RWPE1 (cell line): ENCODE results near the gene SLC34A3.

Source experiments
- CTCF ChIA-PET: fragments of 350-600 bp; sonication (Branson Sonifier 250); formaldehyde crosslinking; extraction: SDS; loops from one replicate; lab custom pipeline; 2021; lab: Yijun Ruan, JAX
- POLR2A ChIA-PET: fragments of 400-600 bp; formaldehyde crosslinking; extraction: SDS; loops from one replicate; lab custom pipeline; 2020; ENCODE audit warnings: antibody characterized with exemption; ENCODE audit not compliant: low non-redundant PET; lab: Yijun Ruan, JAX
- DNase-seq: peaks from one replicate; pipeline ENCODE4 v3.0.0; 2012; ENCODE audit warnings: low spot score
- H3K27ac ChIP-seq: fragments of 450-650 bp; 2 replicates; pipeline ENCODE4 v1.5.1; 2017
- TF ChIP-seq, protein P1 (sequence below): fragments of 450-650 bp; conservative IDR thresholded peaks from 2 replicates; pipeline ENCODE4 v1.5.1; 2017; ENCODE audit warnings: low read depth, mild to moderate bottlenecking

SLC34A3 gene

DNA sequence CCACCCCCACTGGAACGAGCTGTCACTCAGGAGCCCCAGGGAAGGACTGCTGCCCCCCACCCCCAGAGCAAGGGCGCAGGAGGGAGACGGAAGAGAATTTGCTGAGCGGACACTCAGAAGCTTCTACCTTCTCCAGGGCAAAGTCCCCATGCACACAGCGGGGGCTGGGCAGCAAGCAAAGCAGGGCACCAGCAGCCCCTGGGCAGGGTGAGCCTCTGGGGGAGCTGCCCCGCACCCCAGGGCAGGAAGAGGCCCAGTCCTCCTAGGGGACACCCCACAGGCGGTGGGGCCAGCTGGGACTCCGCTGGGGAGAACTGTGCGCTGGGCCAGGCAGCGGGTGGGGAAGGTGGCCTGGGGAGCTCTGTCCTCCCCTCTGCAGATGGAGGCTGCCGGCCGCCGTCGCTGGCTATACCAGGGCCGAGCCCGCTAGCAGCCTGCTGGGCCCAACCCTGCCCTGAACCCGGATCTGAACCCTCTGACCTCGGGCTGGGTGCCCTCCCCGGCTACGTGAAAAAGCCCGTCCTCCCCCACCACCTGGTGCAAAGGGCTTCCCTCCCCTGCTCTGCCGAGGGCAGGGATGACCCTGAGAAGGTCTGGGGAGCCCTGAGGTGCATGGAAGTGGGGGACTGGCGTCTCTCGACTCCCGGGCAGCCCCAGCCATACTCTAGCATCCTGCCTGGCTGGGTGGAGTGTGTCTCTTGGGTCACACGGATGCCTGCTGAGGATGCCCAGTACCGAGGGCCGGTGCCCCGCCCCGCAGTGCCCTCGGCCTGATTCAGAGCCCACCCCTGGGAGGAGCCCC lies 597 bp upstream of the SLC34A3 start:
- no peak for DNase-seq
- POLR2A ChIA-PET: interaction anchor here (0.8 kb wide), 1 partner anchor 11 kb away, joined by 4 read pairs; the partner anchor contains the start of gene TUBB4B
- CTCF ChIA-PET: interaction anchor here (0.6 to 0.9 kb wide), 2 partner anchors 41 to 100 kb away, joined by 3 read pairs; partner anchors contain the start of gene SSNA1
- TF ChIP-seq, protein P1, sequence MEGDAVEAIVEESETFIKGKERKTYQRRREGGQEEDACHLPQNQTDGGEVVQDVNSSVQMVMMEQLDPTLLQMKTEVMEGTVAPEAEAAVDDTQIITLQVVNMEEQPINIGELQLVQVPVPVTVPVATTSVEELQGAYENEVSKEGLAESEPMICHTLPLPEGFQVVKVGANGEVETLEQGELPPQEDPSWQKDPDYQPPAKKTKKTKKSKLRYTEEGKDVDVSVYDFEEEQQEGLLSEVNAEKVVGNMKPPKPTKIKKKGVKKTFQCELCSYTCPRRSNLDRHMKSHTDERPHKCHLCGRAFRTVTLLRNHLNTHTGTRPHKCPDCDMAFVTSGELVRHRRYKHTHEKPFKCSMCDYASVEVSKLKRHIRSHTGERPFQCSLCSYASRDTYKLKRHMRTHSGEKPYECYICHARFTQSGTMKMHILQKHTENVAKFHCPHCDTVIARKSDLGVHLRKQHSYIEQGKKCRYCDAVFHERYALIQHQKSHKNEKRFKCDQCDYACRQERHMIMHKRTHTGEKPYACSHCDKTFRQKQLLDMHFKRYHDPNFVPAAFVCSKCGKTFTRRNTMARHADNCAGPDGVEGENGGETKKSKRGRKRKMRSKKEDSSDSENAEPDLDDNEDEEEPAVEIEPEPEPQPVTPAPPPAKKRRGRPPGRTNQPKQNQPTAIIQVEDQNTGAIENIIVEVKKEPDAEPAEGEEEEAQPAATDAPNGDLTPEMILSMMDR: no peak
- H3K27ac ChIP-seq: no peak overlapping the region

DNA sequence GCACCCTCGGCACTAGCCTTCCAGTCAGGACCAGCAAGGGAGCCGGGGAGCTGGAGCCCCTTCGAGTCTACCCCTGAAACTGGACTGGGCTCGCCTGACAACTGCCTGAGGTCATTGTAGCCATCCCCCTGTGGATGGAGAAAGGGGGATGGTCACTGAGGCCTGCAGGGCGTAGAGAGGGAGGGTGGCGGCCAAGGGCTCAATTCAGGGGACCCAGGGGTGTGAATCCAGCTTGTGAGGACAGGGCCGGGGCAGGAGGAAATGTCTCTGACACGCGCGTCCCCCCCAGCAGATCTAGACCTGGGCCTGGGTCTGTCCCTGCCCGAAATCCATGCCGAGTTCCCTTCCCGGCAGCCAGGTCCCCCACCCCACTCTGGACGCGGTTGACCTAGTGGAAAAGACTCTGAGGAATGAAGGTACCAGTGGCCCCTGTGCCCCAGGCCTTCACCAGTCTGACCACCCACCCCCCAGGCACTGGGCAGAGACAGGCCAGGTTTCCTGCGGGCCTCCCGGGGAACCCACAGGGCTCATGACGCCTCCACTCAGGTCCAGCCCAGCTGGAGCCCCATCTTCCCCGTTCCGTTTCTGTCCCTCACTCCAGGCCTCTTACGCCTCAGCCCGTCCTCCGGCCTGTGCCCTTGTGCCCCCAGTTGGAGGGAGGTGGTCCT lies 805 bp downstream of the SLC34A3 start:
- ChIA-PET CTCF (interaction anchor here (0.6 to 1.4 kb wide), 2 partner anchors 9 to 112 kb away, joined by 3 read pairs; partner anchors contain the start of gene TUBB4B), POLR2A (no interaction called here)

DNA sequence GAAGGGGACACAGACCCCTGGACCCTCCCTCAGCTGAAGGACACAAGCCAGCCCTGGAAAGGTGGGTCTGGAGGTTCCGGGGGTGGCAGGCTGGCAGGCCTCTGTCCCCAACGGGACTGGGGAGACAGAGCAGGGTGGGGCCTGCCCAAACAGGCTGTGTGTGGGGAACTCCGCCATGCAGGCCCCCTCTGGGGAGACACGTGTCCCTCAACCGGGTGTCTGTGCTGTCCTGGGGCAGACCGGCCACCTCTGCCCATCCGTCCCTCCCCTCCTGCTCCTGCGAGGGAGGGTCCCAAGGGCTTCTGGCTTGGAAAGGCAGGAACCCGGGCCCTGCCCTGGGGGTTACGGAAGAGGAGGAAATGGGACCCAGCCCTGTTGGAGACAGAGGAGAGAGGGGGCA lies 1.4 kb downstream of the SLC34A3 start:
- DNase-seq: no peak
- ChIA-PET CTCF (interaction anchor here (0.6 to 1.4 kb wide), 2 partner anchors 8 to 112 kb away, joined by 3 read pairs; partner anchors contain the start of gene TUBB4B), POLR2A (no interaction called here)
- H3K27ac ChIP-seq: no peak overlapping the region
- TF ChIP-seq, protein P1: no peak

More for the DNA sequence above, 805 bp downstream of the SLC34A3 start:
- TF ChIP-seq, protein P1: no peak
- DNase-seq: no peak
- no peak overlapping the region for H3K27ac ChIP-seq

DNA sequence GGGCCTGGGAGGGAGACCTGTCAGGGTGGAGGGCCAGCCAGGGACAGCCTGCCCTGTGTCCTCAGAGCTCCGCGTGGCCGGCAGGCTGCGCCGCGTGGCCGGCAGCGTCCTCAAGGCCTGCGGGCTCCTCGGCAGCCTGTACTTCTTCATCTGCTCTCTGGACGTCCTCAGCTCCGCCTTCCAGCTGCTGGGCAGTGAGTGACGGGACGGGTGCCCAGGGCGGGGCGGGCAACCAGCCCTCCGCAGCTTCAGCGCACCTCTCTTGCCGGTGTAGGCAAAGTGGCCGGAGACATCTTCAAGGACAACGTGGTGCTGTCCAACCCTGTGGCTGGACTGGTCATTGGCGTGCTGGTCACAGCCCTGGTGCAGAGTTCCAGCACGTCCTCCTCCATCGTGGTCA lies 1.8 kb downstream of the SLC34A3 start:
- H3K27ac ChIP-seq: no peak overlapping the region
- ChIA-PET POLR2A (interaction anchor here (0.5 kb wide), 1 partner anchor 24 kb away, joined by 3 read pairs; no protein-coding TSS in a partner anchor), CTCF (interaction anchor here (1.4 kb wide), 1 partner anchor 8 kb away, joined by 3 read pairs; the partner anchor contains the start of gene TUBB4B)
- no peak for DNase-seq
- TF ChIP-seq, protein P1: no peak

DNA sequence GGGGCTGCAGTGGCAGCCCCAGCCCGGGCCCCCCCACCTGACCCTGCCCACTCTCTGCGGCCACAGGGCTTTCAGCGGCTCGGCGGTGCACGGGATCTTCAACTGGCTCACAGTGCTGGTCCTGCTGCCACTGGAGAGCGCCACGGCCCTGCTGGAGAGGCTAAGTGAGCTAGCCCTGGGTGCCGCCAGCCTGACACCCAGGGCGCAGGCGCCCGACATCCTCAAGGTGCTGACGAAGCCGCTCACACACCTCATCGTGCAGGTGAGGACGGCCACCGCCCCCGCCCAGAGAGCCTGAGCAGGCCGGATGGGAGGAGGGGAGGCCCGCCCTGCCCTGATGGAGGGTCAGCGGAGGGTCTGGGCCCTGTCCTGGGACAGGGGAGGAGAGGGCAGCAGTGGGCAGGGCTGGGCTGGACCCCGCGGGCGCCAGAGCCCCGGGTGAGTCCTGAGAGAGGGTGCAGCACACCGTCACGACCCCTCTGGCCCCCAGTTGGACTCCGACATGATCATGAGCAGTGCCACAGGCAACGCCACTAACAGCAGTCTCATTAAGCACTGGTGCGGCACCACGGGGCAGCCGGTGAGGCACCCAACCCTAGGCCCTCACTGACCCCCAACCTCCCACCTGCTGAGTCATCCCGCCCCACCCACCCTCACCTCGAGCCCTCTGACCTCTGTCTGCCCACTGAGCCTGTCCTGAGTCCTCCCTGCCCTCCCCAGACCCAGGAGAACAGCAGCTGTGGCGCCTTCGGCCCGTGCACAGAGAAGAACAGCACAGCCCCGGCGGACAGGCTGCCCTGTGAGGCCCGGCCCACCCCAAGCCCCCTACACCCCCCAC lies 2.7 kb downstream of the SLC34A3 start:
- CTCF ChIA-PET: interaction anchor here (0.6 to 1.7 kb wide), 3 partner anchors 20 to 258 kb away, joined by 3 to 4 read pairs (median 3); partner anchors contain the start of genes EXD3 and NOXA1
- TF ChIP-seq, protein P1: no peak
- POLR2A ChIA-PET: interaction anchor here (0.5 kb wide), 1 partner anchor 25 kb away, joined by 3 read pairs; no protein-coding TSS in a partner anchor
- no peak overlapping the region for H3K27ac ChIP-seq
- peak; percentile 61 for DNase-seq
